K562 (cell line): ENCODE data around the gene SNX18.

ENCODE experiments used
- EP300 ChIP-seq: IDR thresholded peaks from 2 replicates; pipeline ENCODE4 v1.6.1; 2012; ENCODE audit warnings: low read length, improper control_type of control experiment
- POLR2G ChIP-seq: fragments of 200-400 bp; formaldehyde crosslinking; IDR thresholded peaks from 2 replicates; pipeline ENCODE4 v1.6.1; 2017; ENCODE audit warnings: low read depth, mild to moderate bottlenecking, antibody characterized with exemption, low read length, moderate library complexity
- TF ChIP-seq, protein P1 (sequence below): sonication (generic); formaldehyde crosslinking; IDR thresholded peaks from 2 replicates; pipeline ENCODE4 v1.4.0; 2020; ENCODE audit warnings: mild to moderate bottlenecking, missing genetic modification reagents

DNA sequence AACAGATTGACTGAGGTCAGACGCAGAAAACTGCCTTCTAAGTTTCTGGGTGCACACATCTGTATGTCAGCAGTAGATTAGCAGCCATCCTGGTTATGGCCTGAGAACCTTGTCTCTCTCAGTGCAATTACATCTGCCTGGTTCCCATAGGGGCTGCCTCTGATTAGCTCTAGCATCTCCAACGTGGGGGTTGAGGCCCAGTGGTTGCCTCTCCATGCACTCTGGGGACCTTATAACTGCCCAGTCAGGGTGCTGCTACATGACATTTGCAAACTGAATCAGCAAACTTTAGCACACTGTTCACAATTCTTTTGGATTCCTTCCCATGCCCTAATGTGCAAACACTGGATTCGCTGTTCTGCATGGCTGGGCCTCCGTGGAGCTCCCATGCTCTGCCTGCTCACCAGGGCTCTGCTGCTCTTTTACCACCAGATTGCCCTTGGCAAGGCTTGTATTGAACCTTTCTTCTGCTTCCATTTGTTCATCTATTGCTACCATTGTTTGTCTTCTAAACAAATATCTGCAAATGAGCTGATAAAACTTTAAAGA is 36.2 kb downstream of the SNX18 start:
- TF ChIP-seq POLR2G: no peak
- no peak for TF ChIP-seq EP300
- TF ChIP-seq, protein P1, sequence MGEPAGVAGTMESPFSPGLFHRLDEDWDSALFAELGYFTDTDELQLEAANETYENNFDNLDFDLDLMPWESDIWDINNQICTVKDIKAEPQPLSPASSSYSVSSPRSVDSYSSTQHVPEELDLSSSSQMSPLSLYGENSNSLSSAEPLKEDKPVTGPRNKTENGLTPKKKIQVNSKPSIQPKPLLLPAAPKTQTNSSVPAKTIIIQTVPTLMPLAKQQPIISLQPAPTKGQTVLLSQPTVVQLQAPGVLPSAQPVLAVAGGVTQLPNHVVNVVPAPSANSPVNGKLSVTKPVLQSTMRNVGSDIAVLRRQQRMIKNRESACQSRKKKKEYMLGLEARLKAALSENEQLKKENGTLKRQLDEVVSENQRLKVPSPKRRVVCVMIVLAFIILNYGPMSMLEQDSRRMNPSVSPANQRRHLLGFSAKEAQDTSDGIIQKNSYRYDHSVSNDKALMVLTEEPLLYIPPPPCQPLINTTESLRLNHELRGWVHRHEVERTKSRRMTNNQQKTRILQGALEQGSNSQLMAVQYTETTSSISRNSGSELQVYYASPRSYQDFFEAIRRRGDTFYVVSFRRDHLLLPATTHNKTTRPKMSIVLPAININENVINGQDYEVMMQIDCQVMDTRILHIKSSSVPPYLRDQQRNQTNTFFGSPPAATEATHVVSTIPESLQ (CRISPR knock-in tag): no peak
